Stimulated activated CD4-positive, alpha-beta T cell treated with anti-CD3 and anti-CD28 coated beads, TNF-alpha, amount 100 ng/mL, for 1 hour (primary cell): ENCODE results near the gene FFAR3.
"Not testable (repeated sequence)": the region's sequence is repeated elsewhere in the genome, so short reads cannot be mapped to it uniquely, and the experiment has no call there.

Experiments used
- DNase-seq, 3 donors: peaks; one replicate each; pipeline ENCODE4 v3.0.0-alpha.2; 2020; ENCODE audit warnings: low read depth in 3 of 3, low spot score in 1 of 3

The FFAR3 gene

DNA sequence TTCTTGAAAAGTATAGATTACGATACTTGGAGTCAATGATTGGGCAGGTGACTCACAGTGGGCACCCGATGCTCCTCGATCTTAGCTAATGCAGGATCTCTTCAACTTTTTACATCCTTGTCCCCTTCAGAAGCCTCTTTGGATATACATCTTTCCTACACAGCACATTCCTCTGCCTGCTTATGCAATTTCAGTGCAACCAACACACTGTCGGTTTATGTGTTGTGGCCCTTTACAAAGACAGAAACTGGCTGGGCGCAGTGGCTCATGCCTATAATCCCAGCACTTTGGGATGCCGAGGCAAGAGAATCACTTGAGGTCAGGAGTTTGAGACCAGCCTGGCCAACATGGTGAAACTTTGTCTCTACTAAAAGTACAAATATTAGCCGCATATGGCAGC lies 15.2 kb downstream of the FFAR3 start:
- no peak for DNase-seq

DNA sequence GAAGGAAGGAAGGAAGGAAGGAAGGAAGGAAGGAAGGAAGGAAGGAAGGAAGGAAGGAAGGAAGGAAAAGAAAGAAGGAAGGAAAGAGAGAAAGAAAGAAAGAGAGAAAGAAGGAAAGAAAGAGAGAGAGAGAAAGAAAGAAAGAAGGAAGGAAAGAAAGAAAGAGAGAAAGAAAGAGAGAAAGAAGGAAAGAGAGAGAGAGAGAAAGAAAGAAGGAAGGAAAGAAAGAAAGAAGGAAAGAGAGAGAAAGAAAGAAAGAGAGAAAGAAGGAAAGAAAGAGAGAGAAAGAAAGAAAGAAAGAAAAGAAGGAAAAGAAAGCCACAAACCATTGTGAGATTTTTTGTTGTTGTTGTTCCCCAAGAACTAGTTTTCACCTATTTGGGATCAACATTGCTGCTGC lies 15.8 kb downstream of the FFAR3 start:
- DNase-seq, result not testable (repeated sequence)

- DNase-seq, result no peak
Measured at GRCh38 chr19:35375505-35376307, 17.4 kb downstream of the FFAR3 start.

DNA sequence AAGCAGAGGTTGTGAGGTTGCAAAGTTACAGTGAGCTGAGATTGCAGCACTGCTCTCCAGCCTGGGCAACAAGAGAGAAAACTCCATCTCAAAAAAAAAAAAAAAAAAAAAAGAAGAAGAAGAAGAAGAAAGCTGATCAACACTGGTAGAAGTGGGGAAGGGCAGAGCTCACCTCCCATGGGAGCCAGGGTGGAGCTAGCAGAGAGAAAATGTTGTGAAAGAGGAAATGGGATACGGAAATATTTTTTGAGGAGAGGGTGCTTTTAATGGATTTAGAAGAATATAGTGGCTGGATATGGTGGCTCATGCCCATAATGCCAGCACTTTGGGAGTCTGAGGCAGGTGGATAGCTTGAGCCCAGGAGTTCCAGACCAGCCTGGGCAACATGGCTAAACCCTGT lies 19.4 kb downstream of the FFAR3 start:
- no peak for DNase-seq

GRCh38 chr19:35378356-35378755 lies 20.1 kb downstream of the FFAR3 start:
- DNase-seq, result no peak

DNA sequence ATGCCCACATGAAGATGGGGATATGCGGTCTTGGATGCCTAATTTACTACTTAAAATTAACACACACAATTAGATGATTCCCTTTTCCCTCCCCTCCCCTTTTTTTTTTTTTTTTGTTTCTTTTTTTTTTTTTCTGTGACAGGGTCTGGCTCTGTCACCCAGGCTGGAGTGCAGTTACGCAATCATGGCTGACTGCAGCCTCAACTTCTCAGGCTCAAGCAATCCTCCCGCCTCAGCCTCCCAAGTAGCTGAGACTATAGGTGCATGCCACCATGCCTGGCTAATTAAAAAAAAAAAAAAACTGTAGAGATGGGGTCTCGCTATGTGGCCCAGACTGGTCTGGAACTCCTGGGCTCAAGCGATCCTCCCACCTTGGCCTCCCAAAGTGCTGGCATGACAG lies 21.3 kb downstream of the FFAR3 start:
- not testable (repeated sequence) for DNase-seq

GRCh38 chr19:35379992-35380391 lies 21.7 kb downstream of the FFAR3 start:
- no peak for DNase-seq

DNA sequence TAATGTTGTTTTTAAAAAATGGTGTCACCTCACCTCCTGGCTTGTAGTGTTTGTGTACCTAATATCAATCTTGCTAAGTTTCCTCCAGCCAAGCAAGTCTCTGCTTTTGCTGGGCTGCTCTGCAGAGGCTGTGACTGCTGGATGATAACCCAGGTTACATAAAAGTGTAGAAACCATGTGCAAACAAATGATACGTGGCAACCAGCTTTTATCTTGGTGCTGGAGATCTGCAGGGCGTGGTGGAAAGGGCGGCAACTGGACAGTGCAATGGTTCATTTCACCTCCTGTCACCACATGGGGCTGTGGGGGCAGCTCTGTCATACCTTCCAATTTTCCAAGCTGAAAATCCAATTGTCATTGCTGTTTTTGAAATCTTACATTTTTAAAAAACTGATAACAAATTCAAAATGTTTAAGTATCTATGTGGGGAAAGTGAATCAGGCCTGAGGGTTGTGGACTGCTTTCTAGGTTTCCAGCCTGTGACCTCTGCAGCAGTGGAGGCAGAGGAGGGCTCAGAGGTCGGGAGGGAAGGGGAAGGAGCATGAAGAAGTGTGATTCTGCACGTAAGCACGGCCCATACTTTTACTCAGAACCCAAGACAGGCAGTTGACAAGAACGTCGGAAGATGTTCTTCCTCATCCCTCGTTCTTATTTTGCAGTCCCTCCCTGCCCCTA lies 22.3 kb downstream of the FFAR3 start:
- no peak for DNase-seq

- DNase-seq, result no peak
Measured at GRCh38 chr19:35381318-35381717, 23.1 kb downstream of the FFAR3 start.

DNA sequence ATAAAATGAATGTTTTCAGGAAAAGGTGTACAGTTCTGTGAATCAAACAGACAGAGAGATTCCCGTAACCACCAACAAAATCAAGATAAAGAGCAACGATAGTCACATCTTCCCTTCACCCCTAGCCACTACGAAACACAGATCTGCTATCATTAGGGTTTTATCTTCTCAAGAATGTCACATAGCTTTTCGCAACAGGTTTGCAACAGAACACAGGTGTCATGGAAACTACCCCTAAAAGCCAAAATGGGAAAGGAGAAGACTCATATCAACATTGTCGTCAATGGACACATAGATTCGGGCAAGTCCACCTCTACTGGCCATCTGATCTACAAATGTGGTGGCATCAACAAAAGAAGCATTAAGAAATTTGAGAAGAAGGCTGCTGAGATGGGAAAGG lies 23.7 kb downstream of the FFAR3 start:
- DNase-seq, result no peak

DNA sequence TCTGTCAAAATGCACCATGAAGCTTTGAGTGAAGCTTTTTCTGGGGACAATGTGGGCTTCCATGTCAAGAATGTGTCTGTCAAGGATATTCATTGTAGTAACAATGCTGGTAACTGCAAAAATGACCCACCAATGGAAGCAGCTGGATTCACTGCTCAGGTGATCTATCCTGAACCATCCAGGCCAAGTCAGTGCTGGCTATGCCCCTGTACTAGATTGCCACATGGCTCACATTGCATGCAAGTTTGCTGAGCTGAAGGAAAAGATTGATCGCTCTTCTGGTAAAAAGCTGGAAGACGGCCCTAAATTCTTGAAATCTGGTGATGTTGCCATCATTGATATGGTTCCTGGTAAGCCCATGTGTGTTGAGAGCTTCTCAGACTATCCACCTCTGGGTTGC lies 25.3 kb downstream of the FFAR3 start:
- DNase-seq, result no peak

GRCh38 chr19:35388277-35389054 lies 30.2 kb downstream of the FFAR3 start:
- DNase-seq, result no peak

DNA sequence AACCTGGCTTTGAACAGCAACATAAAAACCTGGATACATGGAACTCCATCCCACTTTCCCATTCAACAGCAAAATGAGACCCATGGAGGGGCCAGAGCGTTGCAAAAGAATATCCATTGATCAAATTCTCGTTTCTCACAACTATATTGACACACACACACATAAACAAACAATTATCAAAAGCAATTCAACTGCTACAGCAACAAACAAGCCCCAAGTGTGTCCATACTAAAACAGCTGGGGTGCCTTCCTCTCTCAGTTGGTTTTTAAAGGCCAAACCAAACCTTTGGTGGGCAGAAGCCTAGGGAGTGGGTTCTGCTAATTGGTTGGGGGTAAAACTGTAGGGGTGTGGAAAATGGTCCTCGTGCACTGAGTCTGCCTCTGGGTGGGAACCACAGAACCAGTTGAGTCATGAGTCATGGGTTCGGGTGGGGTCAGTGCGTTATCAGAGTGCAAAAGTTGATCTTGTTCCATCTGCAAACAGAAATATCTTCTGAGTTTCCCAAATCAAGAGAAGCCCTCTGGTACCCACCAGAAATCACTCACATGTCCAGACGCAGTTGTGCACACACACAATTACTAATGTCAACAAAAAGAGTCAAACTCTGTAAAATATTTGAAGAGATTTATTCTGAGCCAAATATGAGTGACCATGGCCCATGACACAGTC lies 31.1 kb downstream of the FFAR3 start:
- DNase-seq, result no peak

- DNase-seq, result no peak
Measured at GRCh38 chr19:35392742-35393715, 34.8 kb downstream of the FFAR3 start.

DNA sequence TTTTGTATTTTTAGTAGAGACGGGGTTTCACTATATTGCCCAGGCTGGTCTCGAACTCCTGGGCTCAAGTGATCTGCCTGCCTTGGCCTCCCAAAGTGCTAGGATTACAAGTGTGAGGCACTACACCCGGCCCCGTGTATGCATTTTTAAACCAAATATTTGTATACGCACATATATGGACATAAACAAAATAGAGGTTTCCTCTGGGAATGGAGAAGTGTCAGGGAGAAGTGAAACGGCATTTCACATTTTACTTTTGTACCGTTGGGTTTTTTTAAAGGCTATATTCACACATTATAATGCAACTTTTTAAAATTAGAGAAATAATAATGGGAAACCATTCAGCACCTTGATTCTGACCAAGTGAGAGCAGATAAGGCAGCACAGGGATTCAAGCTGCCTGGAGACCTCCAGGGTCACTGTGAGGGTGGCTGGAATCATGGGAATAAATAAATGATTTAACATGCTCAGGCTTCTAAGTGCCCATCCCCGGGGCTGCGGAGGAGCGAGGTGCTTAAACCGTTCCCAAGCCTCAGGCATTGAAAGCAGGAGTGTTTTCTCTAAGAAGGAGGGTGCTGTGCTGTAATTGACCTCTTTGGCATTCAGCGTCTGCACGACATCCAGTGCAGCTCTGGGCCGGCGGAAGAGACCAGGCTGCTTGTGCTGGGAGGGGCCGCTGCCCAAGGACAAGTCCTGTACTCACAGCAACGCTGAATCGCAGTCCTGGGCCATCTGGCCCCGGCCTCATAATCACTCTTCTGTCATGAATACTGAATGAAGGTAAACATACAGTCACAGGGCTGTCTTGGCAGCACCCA lies 37.3 kb downstream of the FFAR3 start:
- no peak for DNase-seq

- DNase-seq, result no peak
Measured at GRCh38 chr19:35396240-35396885, 38.1 kb downstream of the FFAR3 start.

GRCh38 chr19:35397064-35397463 lies 38.8 kb downstream of the FFAR3 start:
- DNase-seq, result no peak

GRCh38 chr19:35398570-35398969 lies 40.3 kb downstream of the FFAR3 start:
- no peak for DNase-seq

GRCh38 chr19:35399231-35399630 lies 41.0 kb downstream of the FFAR3 start:
- DNase-seq, result no peak
